HT-29 (cell line): ENCODE measurements around the gene NEDD4L. TPM values are rescaled to one million over a fixed set of nuclear protein-coding genes. Genes with fewer than 3 reads are reported as not detected.
"Not testable (repeated sequence)": the region's sequence is repeated elsewhere in the genome, so short reads cannot be mapped to it uniquely, and the experiment has no call there.

Source experiments
- DNase-seq: peaks from one replicate; pipeline ENCODE4 v3.0.0-alpha.2; 2015; ENCODE audit warnings: low spot score
- total RNA-seq: library from RNA; depleted of rRNA; stranded (reverse); fragments of >200 nt; shearing (Covaris generic); gene quantifications from 2 replicates; pipeline ENCODE4 v1.2.3, GENCODE V29; 2014; rRNA removed

NEDD4L gene
- total RNA-seq: 78.2 and 83.9 TPM in 2 replicates

GRCh38 chr18:58043491-58044369 is at the start of gene NEDD4L:
Gene NEDD4L, plus strand, starts transcription at chr18:58044226. Its CDS starts 435 bp downstream, at chr18:58044661.
- DNase-seq: peak; percentile 76

GRCh38 chr18:57995331-57995730 is 48.7 kb upstream of the NEDD4L start:
- no peak for DNase-seq

- DNase-seq: not testable (repeated sequence)
Measured at GRCh38 chr18:57996894-57997293, 47.1 kb upstream of the NEDD4L start.

GRCh38 chr18:57997820-57998219 is 46.2 kb upstream of the NEDD4L start:
- DNase-seq: no peak

- DNase-seq: no peak
Measured at GRCh38 chr18:57998461-57998860, 45.6 kb upstream of the NEDD4L start.

- DNase-seq: peak; percentile 45
Measured at GRCh38 chr18:58004317-58004716, 39.7 kb upstream of the NEDD4L start.

- DNase-seq: no peak
Measured at GRCh38 chr18:58005011-58005410, 39.0 kb upstream of the NEDD4L start.

GRCh38 chr18:58005885-58006523 is 38.0 kb upstream of the NEDD4L start:
- no peak for DNase-seq

- no peak for DNase-seq
Measured at GRCh38 chr18:58009166-58009565, 34.9 kb upstream of the NEDD4L start.

- no peak for DNase-seq
Measured at GRCh38 chr18:58010265-58010664, 33.8 kb upstream of the NEDD4L start.

- DNase-seq: no peak
Measured at GRCh38 chr18:58012356-58012755, 31.7 kb upstream of the NEDD4L start.

- DNase-seq: peak; percentile 83
Measured at GRCh38 chr18:58013241-58014211, 30.5 kb upstream of the NEDD4L start.

- no peak for DNase-seq
Measured at GRCh38 chr18:58015065-58015780, 28.8 kb upstream of the NEDD4L start.

- DNase-seq: no peak
Measured at GRCh38 chr18:58017267-58017666, 26.8 kb upstream of the NEDD4L start.

- DNase-seq: no peak
Measured at GRCh38 chr18:58020567-58021107, 23.4 kb upstream of the NEDD4L start.

- no peak for DNase-seq
Measured at GRCh38 chr18:58021504-58021903, 22.5 kb upstream of the NEDD4L start.

GRCh38 chr18:58023108-58023507 is 20.9 kb upstream of the NEDD4L start:
- DNase-seq: no peak

GRCh38 chr18:58024139-58024538 is 19.9 kb upstream of the NEDD4L start:
- DNase-seq: no peak

- no peak for DNase-seq
Measured at GRCh38 chr18:58025205-58025604, 18.8 kb upstream of the NEDD4L start.

- no peak for DNase-seq
Measured at GRCh38 chr18:58025733-58026132, 18.3 kb upstream of the NEDD4L start.

- no peak for DNase-seq
Measured at GRCh38 chr18:58026395-58026794, 17.6 kb upstream of the NEDD4L start.
